Measurements from ENCODE around the gene BCL3. TPM values are rescaled to one million over a fixed set of nuclear protein-coding genes. Genes with fewer than 3 reads are reported as not detected.

BCL3 gene
- total and polyA plus RNA-seq, 2 of the 4 experiments (the other 2 are of a cell fraction), result 1.6 to 26.0 TPM

DNA sequence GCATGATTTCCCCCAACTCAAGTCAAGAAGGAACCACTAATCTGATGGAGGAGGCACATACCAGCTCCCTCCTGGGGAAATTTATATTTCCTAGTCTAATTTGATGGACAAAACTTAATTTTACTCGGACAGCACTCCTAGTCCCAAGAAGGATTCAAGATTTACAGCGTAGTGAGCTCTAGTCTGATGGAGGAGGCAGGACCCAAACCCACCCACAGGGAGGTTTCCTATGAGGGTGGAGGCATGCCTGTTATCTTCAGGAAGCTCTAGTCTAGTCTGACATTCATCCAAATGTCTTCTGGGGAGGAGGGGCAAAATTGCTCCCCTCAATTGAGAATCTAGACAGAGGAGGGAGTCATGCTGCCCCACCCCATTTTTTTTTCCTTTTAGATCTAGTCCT, 10.4 kb upstream of the BCL3 start:
- no peak for TF ChIP-seq MAZ (IDR thresholded peaks at IDR 0.05; ENCODE audit: borderline replicate concordance, low read depth, low read length)
- TF ChIP-seq POLR2A (IDR thresholded peaks at IDR 0.05; ENCODE audit: low read depth, low read length), result no peak
- TF ChIP-seq NFE2L2 (IDR thresholded peaks at IDR 0.05; ENCODE audit: low read depth, low read length), result no peak
- TF ChIP-seq ELK1 (IDR thresholded peaks at IDR 0.05; ENCODE audit: borderline replicate concordance, low read depth, low read length), result no peak
- no peak for TF ChIP-seq SMC3 (IDR thresholded peaks at IDR 0.05; ENCODE audit: low read depth, low read length)
- TF ChIP-seq RCOR1 (IDR thresholded peaks at IDR 0.05; ENCODE audit: insufficient replicate concordance, low read length), result no peak
- no peak for TF ChIP-seq CTCF (conservative IDR thresholded peaks at IDR 0.05; ENCODE audit: low read depth, low read length)
- TF ChIP-seq CHD1 (IDR thresholded peaks at IDR 0.05; ENCODE audit: low read depth, low read length), result no peak
- no peak for TF ChIP-seq RFX5 (IDR thresholded peaks at IDR 0.05; ENCODE audit: low read depth, low read length)
- no peak for TF ChIP-seq RAD21 (IDR thresholded peaks at IDR 0.05; ENCODE audit: low read length)
- TF ChIP-seq MXI1 (IDR thresholded peaks at IDR 0.05; ENCODE audit: borderline replicate concordance, low read depth, low read length), result no peak
- TF ChIP-seq MAFK (IDR thresholded peaks at IDR 0.05; ENCODE audit: low read depth, low read length), result no peak
- no peak for TF ChIP-seq FOS (IDR thresholded peaks at IDR 0.05; ENCODE audit: low read depth, low read length)
- TF ChIP-seq CEBPB (IDR thresholded peaks at IDR 0.05; ENCODE audit: low read depth, low read length), result no peak
- TF ChIP-seq BHLHE40 (IDR thresholded peaks at IDR 0.05; ENCODE audit: low read depth, low read length), result no peak
- TF ChIP-seq USF2 (IDR thresholded peaks at IDR 0.05; ENCODE audit: low read depth, low read length), result no peak
- WGBS, 2 experiments (ENCODE audit: extremely low coverage in 2 of 2, insufficient read length in 1 of 2), result no CpG with 5 or more reads among the region's 2 CpGs

More for the DNA sequence above, 10.4 kb upstream of the BCL3 start:
- no peak overlapping the region for H2BK5ac ChIP-seq (ENCODE audit: low read depth, low read length, poor library complexity, severe bottlenecking)
- H3K18ac ChIP-seq (ENCODE audit: low read depth, low read length), result no peak overlapping the region
- H4K20me1 ChIP-seq (ENCODE audit: insufficient read depth, low read length), result no peaks in the 10 kb centered on the region
- H2BK15ac ChIP-seq (ENCODE audit: low read depth, low read length), result peak overlapping the region; percentile 79; the same call in 2 of the 3 replicates
- H2AFZ ChIP-seq (replicated peaks; ENCODE audit: low read length, poor library complexity), result no peak overlapping the region
- ATAC-seq (ENCODE audit: low read depth) (no peak), DNase-seq (no peak)
- H3K4me2 ChIP-seq (ENCODE audit: low read depth, low read length), result no peak overlapping the region
- peak overlapping the region; percentile 56; the same call in 1 of the 2 replicates for H2BK20ac ChIP-seq (ENCODE audit: low read depth, low read length)
- H3K14ac ChIP-seq (replicated peaks; ENCODE audit: low read depth, low read length), result 0 out of 2 replicates have a peak overlapping the region, but pooled peaks have one; percentile 39
- H4K8ac ChIP-seq (ENCODE audit: low read depth in 2 of 2, low read length in 2 of 2), result peak overlapping the region; percentile 20; a peak in 2 of 4 replicates
- BruUV-seq (replicated peaks), result no TSS peak
- H3K27me3 ChIP-seq (ENCODE audit: control insufficient read depth, insufficient read depth, low read length), result no peaks in the 10 kb centered on the region
- H4K91ac ChIP-seq (ENCODE audit: insufficient read depth, low read depth, low read length), result peak overlapping the region; percentile 42; the same call in 1 of the 2 replicates
- peaks cover 0 to 7% of the 10 kb centered on the region in 2 experiments; a peak in 2 of 4 replicates for H3K79me1 ChIP-seq (ENCODE audit: low read depth in 1 of 2, low read length in 2 of 2)
- no peak overlapping the region for H3K9ac ChIP-seq (ENCODE audit: low read depth, low read length)
- no peak overlapping the region for H3K27ac ChIP-seq (ENCODE audit: insufficient read depth, low read length)
- intact Hi-C loops (cut with micrococcal nuclease) (no loop called here), dilution Hi-C loops (cut with HindIII; ENCODE audit: low sequenced_read_pairs, unreplicated experiment) (no loop called here), in situ Hi-C loops (cut with MboI; ENCODE audit: low sequenced_read_pairs) (no loop called here)
- H3K9me3 ChIP-seq (ENCODE audit: control insufficient read depth, insufficient read depth, low read length), result no peaks in the 10 kb centered on the region
- H4K5ac ChIP-seq (ENCODE audit: low read depth, low read length), result no peak overlapping the region
- peaks cover 29% of the 10 kb centered on the region for H3K4me1 ChIP-seq (ENCODE audit: control insufficient read depth, insufficient read depth, low read length)
- ChIA-PET POLR2A (ENCODE audit: unreplicated experiment) (no interaction called here), CTCF (no interaction called here)
- H2BK120ac ChIP-seq (ENCODE audit: low read depth, low read length), result peak overlapping the region; percentile 47
- H3K36me3 ChIP-seq (ENCODE audit: control insufficient read depth, insufficient read depth, low read length), result no peaks in the 10 kb centered on the region
- peaks cover 8% of the 10 kb centered on the region for H3K9me1 ChIP-seq (ENCODE audit: insufficient read depth, low read length)
- H3K23ac ChIP-seq (ENCODE audit: low read depth, low read length), result no peak overlapping the region
- H3K4ac ChIP-seq (ENCODE audit: low read depth, low read length), result peak overlapping the region; percentile 83
- no peak overlapping the region for H3K56ac ChIP-seq (ENCODE audit: extremely low read depth, insufficient read depth, low read length)
- no peak overlapping the region for H2AK9ac ChIP-seq (replicated peaks; ENCODE audit: low read depth, low read length, poor library complexity)
- no peak overlapping the region for H3K4me3 ChIP-seq (ENCODE audit: insufficient read depth, low read depth, low read length)
- H2AK5ac ChIP-seq (ENCODE audit: low read depth, low read length), result peak overlapping the region; percentile 86
